ES-I3 (cell line): ENCODE results near the gene ALKBH6.
A peak's percentile ranks its signal among the peaks of the same experiment; 100 is the strongest.
"Not testable (repeated sequence)": the region's sequence is repeated elsewhere in the genome, so short reads cannot be mapped to it uniquely, and the experiment has no call there.

ENCODE experiments used
- H3K36me3 ChIP-seq: 2 replicates; pipeline ENCODE4 v1.6.1; 2013; ENCODE audit warnings: mild to moderate bottlenecking, low read length, control low read depth, moderate library complexity; ENCODE audit not compliant: insufficient read depth
- H3K4me1 ChIP-seq: 2 replicates; pipeline ENCODE4 v1.6.1; 2013; ENCODE audit warnings: mild to moderate bottlenecking, control low read depth, low read length; ENCODE audit not compliant: insufficient read depth
- H3K9ac ChIP-seq: 2 replicates; pipeline ENCODE4 v1.6.1; 2013; ENCODE audit warnings: low read depth, mild to moderate bottlenecking, low read length, moderate library complexity
- H3K9me3 ChIP-seq: 2 replicates; pipeline ENCODE4 v1.6.1; 2013; ENCODE audit warnings: mild to moderate bottlenecking, low read length, moderate library complexity; ENCODE audit not compliant: control insufficient read depth, insufficient read depth

Gene ALKBH6

GRCh38 chr19:36043952-36044351 is 29.9 kb upstream of the ALKBH6 start:
- Histone ChIP-seq H3K9me3 (no peaks in the 10 kb centered on the region), H3K36me3 (no peaks in the 10 kb centered on the region), H3K9ac (no peak overlapping the region), H3K4me1 (peaks cover 12% of the 10 kb centered on the region)

GRCh38 chr19:36041831-36042230 is 27.8 kb upstream of the ALKBH6 start:
- peaks cover 12% of the 10 kb centered on the region for H3K4me1 ChIP-seq
- H3K9me3 ChIP-seq, result no peaks in the 10 kb centered on the region
- H3K36me3 ChIP-seq, result no peaks in the 10 kb centered on the region
- H3K9ac ChIP-seq, result no peak overlapping the region

GRCh38 chr19:36041092-36041491 is 27.1 kb upstream of the ALKBH6 start:
- peaks cover 12% of the 10 kb centered on the region for H3K4me1 ChIP-seq
- not testable (repeated sequence) for H3K36me3 ChIP-seq, H3K9ac ChIP-seq, H3K9me3 ChIP-seq

GRCh38 chr19:36040495-36040894 is 26.5 kb upstream of the ALKBH6 start:
- Histone ChIP-seq H3K9me3 (no peaks in the 10 kb centered on the region), H3K36me3 (no peaks in the 10 kb centered on the region), H3K4me1 (peaks cover 12% of the 10 kb centered on the region), H3K9ac (no peak overlapping the region)

GRCh38 chr19:36032251-36033104 is 18.5 kb upstream of the ALKBH6 start, which contains the start of gene CLIP3:
Gene CLIP3, minus strand, starts transcription at chr19:36032873. Its CDS starts 516 bp downstream, at chr19:36032357.
- H3K9me3 ChIP-seq, result no peaks in the 10 kb centered on the region
- H3K9ac ChIP-seq, result peak within 1 kb of the TSS; percentile 55; the same call in 1 of the 2 replicates
- no peaks in the 10 kb centered on the region for H3K4me1 ChIP-seq
- no peaks in the 10 kb centered on the region for H3K36me3 ChIP-seq

- H3K9me3 ChIP-seq, result no peaks in the 10 kb centered on the region
- no peaks in the 10 kb centered on the region for H3K36me3 ChIP-seq
- H3K4me1 ChIP-seq, result no peaks in the 10 kb centered on the region
Measured at GRCh38 chr19:36031308-36031707, 17.3 kb upstream of the ALKBH6 start.

GRCh38 chr19:36030264-36031148 is 16.5 kb upstream of the ALKBH6 start:
- H3K9me3 ChIP-seq, result no peaks in the 10 kb centered on the region
- H3K36me3 ChIP-seq, result no peaks in the 10 kb centered on the region
- H3K4me1 ChIP-seq, result no peaks in the 10 kb centered on the region
- H3K9ac ChIP-seq, result no peak overlapping the region

More at GRCh38 chr19:36031308-36031707, 17.3 kb upstream of the ALKBH6 start:
- H3K9ac ChIP-seq, result no peak overlapping the region

- H3K9me3 ChIP-seq, result no peaks in the 10 kb centered on the region
- no peak overlapping the region for H3K9ac ChIP-seq
- no peaks in the 10 kb centered on the region for H3K36me3 ChIP-seq
- no peaks in the 10 kb centered on the region for H3K4me1 ChIP-seq
Measured at GRCh38 chr19:36028313-36029041, 14.5 kb upstream of the ALKBH6 start.

- Histone ChIP-seq H3K36me3 (no peaks in the 10 kb centered on the region), H3K4me1 (no peaks in the 10 kb centered on the region), H3K9me3 (no peaks in the 10 kb centered on the region)
Measured at GRCh38 chr19:36027696-36028095, 13.7 kb upstream of the ALKBH6 start.

GRCh38 chr19:36026091-36026876 is 12.3 kb upstream of the ALKBH6 start:
- H3K9me3 ChIP-seq, result no peaks in the 10 kb centered on the region
- no peaks in the 10 kb centered on the region for H3K4me1 ChIP-seq
- H3K36me3 ChIP-seq, result no peaks in the 10 kb centered on the region
- no peak overlapping the region for H3K9ac ChIP-seq

More at GRCh38 chr19:36027696-36028095, 13.7 kb upstream of the ALKBH6 start:
- no peak overlapping the region for H3K9ac ChIP-seq

GRCh38 chr19:36025541-36025940 is 11.5 kb upstream of the ALKBH6 start:
- Histone ChIP-seq H3K9me3 (no peaks in the 10 kb centered on the region), H3K36me3 (no peaks in the 10 kb centered on the region)

GRCh38 chr19:36023432-36023831 is 9.4 kb upstream of the ALKBH6 start:
- no peak overlapping the region for H3K9ac ChIP-seq
- no peaks in the 10 kb centered on the region for H3K36me3 ChIP-seq
- no peaks in the 10 kb centered on the region for H3K9me3 ChIP-seq
- no peaks in the 10 kb centered on the region for H3K4me1 ChIP-seq

More at GRCh38 chr19:36025541-36025940, 11.5 kb upstream of the ALKBH6 start:
- no peaks in the 10 kb centered on the region for H3K4me1 ChIP-seq
- H3K9ac ChIP-seq, result no peak overlapping the region

- no peaks in the 10 kb centered on the region for H3K36me3 ChIP-seq
- H3K9me3 ChIP-seq, result no peaks in the 10 kb centered on the region
- no peaks in the 10 kb centered on the region for H3K4me1 ChIP-seq
- H3K9ac ChIP-seq, result no peak overlapping the region
Measured at GRCh38 chr19:36019061-36019670, 5.2 kb upstream of the ALKBH6 start.
